A549 treated with DMSO at 1 μM for 4 hours (cell line): ENCODE results near the gene SSX3. TPM values are rescaled to one million over a fixed set of nuclear protein-coding genes. Genes with fewer than 3 reads are reported as not detected.

Experiments
- total RNA-seq: library from RNA; stranded (reverse); fragments of 200-300 nt; extraction: Qiagen RNA extraction; gene quantifications from 5 replicates; pipeline ENCODE4 v1.2.3, GENCODE V29; 2022; ENCODE audit warnings: low read depth

The SSX3 gene, protein sequence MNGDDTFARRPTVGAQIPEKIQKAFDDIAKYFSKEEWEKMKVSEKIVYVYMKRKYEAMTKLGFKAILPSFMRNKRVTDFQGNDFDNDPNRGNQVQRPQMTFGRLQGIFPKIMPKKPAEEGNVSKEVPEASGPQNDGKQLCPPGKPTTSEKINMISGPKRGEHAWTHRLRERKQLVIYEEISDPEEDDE
- not detected in 5 replicates for total RNA-seq

GRCh38 chrX:48356315-48357094 lies at the start of gene SSX3:
TSS of gene SSX3 (minus strand) at chrX:48356703. CDS start at chrX:48355249, 1,454 bp downstream.

DNA sequence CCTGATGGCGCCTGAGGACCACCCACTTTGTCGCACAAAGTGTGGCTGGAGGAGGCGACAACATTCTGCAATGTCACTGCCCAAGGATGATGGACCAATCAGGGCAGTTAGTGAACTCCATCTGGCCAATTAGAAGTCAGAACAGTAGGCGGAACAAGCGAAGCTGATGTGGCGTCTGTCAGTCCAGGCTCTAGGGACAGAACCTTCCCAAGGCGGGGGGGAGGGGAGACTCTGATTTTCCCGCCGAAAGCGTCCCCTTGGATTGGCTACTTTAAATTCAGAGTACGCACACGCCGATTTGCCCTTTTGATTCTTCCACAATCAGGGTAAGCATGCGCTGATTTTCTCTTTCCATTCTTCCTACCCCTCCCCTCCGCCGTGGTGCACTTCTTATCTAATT lies 26.7 kb upstream of the SSX3 start, which contains the start of gene SSX4:
Gene SSX4 (plus strand): TSS at position 301 of the 400 bp plus-strand sequence. CDS start 515 bp downstream, outside the sequence.

Other genes with a start within 250 kb of the SSX3 start
- gene SPACA5B, start 226.1 kb downstream of the SSX3 start, total RNA-seq: not detected in 5 replicates
- not detected in 5 replicates for gene SSX5, start 159.9 kb downstream of the SSX3 start, total RNA-seq
- not detected in 5 replicates for gene SSX1, start 101.3 kb downstream of the SSX3 start, total RNA-seq
- gene SSX4, start 26.8 kb upstream of the SSX3 start, total RNA-seq: not detected in 5 replicates
- not detected in 5 replicates for gene SSX4B, start 55.3 kb upstream of the SSX3 start, total RNA-seq
- gene SLC38A5, start 113.6 kb upstream of the SSX3 start, total RNA-seq: 0.10 to 0.44 TPM (median 0.39 TPM) in 5 replicates
- gene FTSJ1, start 119.5 kb upstream of the SSX3 start, total RNA-seq: 67.1 to 74.5 TPM (median 72.5 TPM) in 5 replicates
- gene PORCN, start 152.3 kb upstream of the SSX3 start, total RNA-seq: 15.2 to 19.4 TPM (median 17.0 TPM) in 5 replicates
- gene EBP, start 165.1 kb upstream of the SSX3 start, total RNA-seq: 138 to 148 TPM (median 144 TPM) in 5 replicates
- gene TBC1D25, start 183.0 kb upstream of the SSX3 start, total RNA-seq: 10.6 to 11.8 TPM (median 10.7 TPM) in 5 replicates
- gene RBM3, start 217.8 kb upstream of the SSX3 start, total RNA-seq: 293 to 598 TPM (median 332 TPM) in 5 replicates
- 60.5 to 73.7 TPM (median 65.5 TPM) in 5 replicates for gene WDR13, start 240.8 kb upstream of the SSX3 start, total RNA-seq